GM13977 (cell line): ENCODE measurements around the gene CLPTM1L.
"Not testable (repeated sequence)": the region's sequence is repeated elsewhere in the genome, so short reads cannot be mapped to it uniquely, and the experiment has no call there.

Experiments used
- DNase-seq: peaks from one replicate; pipeline ENCODE4 v3.0.0; 2012; ENCODE audit warnings: low spot score
- in situ Hi-C: fragments of 300-500 bp; cut with MboI; formaldehyde crosslinking; loops from one replicate; pipeline ENCODE4 v1.12.0; 2022; ENCODE audit warnings: low sequenced_read_pairs, low pct_unique_long_range_greater_than_20kb, mixed read lengths, inconsistent platforms; ENCODE audit not compliant: unreplicated experiment
- TF ChIP-seq, protein P1 (sequence below): IDR thresholded peaks from 2 replicates; pipeline ENCODE4 v1.5.1; 2012; ENCODE audit warnings: mild to moderate bottlenecking, control low read depth; ENCODE audit not compliant: insufficient read depth; ENCODE audit errors: extremely low read depth, missing control alignments

CLPTM1L gene

DNA sequence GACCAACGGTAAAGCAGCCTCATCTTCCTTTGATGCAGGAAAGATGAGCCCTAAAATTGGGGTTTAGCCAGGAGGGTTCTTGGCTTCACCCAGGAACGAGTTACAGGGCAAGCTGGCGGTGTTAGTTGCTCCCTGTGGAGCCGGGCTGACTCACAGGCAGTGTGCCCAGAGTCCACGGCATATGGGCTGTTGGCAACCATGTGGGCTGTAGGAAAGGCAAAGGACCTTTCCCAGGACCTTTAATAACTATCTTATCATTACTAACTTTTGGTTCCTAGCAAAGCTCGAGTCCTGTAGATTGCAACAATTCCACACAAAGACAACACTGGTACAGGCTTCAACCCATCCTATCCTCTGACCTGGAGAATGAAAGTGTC lies 29.8 kb upstream of the CLPTM1L start:
- TF ChIP-seq, protein P1, sequence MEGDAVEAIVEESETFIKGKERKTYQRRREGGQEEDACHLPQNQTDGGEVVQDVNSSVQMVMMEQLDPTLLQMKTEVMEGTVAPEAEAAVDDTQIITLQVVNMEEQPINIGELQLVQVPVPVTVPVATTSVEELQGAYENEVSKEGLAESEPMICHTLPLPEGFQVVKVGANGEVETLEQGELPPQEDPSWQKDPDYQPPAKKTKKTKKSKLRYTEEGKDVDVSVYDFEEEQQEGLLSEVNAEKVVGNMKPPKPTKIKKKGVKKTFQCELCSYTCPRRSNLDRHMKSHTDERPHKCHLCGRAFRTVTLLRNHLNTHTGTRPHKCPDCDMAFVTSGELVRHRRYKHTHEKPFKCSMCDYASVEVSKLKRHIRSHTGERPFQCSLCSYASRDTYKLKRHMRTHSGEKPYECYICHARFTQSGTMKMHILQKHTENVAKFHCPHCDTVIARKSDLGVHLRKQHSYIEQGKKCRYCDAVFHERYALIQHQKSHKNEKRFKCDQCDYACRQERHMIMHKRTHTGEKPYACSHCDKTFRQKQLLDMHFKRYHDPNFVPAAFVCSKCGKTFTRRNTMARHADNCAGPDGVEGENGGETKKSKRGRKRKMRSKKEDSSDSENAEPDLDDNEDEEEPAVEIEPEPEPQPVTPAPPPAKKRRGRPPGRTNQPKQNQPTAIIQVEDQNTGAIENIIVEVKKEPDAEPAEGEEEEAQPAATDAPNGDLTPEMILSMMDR, result no peak
- in situ Hi-C loops, result no loop called here
- DNase-seq, result no peak

DNA sequence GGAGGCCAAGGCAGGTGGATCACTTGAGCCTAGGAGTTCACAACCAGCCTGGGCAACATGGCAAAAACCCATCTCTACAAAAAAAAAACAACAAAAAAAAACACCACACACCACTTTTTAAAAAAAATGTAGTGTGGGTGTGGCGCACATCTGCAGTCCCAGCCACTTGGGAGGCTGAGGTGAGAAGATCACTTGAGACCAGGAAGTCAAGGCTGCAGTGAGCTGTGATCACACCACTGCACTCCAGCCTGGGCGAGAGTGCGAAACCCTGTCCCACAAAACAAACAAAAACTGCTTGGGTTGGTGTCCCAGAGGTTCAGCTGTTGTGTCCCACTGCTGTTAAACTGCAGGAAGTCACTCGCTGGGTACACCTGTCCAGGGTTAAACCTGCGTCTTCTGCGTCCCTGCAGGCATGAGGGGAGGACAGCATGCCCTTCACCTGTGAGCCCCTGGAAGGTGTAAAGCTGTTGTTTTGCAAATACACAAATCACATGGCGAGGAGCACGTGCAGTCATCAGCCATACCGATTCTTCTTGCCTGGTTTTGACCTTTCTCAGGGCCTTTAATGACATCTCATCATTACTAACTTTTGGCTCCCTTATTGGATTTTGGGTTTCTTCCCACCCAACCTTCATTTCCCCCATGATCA lies 29.3 kb upstream of the CLPTM1L start:
- in situ Hi-C loops, result no loop called here

DNA sequence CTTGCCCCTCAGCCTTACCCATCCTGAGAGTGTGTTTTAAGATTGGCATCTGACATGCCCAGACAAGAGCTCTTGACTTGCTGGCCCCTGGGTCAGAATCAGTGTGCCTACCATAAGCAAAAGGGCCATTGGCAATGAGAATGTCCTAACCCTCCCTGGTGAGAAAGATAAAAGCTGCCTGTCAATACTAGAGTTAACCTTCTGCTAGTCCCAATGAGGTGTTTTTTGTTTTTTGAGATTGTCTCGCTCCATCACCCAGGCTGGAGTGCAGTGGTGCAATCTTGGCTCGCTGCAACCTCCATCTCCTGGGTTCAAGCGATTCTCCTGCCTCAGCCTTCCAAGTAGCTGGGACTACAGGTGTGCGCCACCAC lies 27.1 kb upstream of the CLPTM1L start:
- in situ Hi-C loops, DNase-seq: not testable (repeated sequence)

More for the DNA sequence above, 29.3 kb upstream of the CLPTM1L start:
- TF ChIP-seq, protein P1, result no peak
- no peak for DNase-seq

DNA sequence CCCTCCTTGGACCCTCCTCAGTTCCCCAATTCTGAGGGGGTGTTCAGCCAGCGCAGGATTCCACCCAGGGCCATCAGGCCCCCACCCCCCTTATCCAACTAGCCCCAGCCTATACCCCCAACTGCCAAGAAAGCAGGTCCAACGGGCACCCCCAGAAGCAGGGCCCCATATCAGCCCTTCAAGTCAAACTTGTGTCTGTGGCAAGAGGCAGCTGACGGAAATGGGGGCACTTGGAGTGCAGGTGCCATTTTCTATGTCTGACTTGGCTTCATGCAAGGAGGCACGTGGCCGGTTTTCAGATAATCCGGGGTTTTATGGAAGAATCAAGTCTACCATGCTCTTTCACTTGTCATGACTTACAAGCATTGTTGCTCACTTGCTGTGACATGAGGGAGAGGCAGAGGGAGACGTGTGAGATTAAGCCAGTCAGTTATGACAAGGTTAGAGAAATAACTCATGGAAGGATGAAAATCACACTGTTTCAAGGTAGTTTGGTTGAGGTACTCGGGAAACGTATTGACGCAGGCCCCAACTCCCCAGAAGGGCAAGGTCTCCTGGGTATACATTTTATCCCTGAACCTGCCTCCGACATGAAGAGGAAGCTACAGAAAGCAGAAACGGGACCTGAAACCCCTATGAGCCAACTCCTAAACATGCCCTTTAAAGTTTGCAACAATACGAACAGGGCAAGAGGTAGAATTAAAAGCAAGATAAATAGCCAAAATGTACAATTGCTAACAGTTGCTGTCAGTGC lies 26.5 kb upstream of the CLPTM1L start:
- TF ChIP-seq, protein P1, result no peak
- no peak for DNase-seq
- in situ Hi-C loops, result no loop called here

DNA sequence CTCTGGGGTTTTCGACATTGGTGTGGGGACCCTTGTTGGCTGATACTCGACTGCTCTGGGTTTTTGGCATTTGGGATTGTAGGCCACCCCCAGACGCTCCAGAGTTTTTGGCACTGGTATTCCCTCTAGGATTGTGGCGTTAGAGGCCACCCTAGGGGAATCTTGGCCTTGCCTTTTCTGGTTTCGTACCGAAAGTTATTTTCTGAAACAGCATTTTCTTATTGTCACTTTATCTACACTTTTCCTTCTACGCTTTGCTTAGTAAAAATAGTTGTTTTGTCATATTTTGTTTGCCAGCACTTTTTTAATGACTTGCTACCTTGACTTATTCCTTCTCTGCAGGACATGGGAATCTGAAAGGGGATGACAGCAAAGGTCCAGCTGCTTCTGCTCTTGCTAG lies 25.1 kb upstream of the CLPTM1L start:
- in situ Hi-C loops, result no loop called here
- TF ChIP-seq, protein P1, result no peak
- DNase-seq, result no peak

DNA sequence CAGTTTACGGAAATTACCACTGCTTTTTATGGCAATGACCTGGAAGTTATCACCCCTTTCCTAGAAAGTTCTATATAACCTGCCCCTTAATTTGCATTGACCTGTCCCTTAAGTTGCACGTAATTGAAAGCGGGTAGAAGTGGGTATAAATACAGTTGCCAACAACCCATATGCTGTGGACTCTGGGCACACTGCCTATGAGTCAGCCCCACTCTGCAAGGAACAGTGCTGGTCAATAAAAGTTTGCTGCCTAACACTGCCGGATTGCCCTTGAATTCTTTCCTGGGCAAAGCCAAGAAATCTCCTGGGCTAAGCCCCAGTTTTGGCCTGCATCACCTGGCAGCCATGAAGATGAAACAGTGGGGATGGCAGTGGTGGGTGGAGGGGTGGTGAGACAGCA lies 23.9 kb upstream of the CLPTM1L start:
- DNase-seq, result no peak
- in situ Hi-C loops, result no loop called here
- TF ChIP-seq, protein P1, result no peak

DNA sequence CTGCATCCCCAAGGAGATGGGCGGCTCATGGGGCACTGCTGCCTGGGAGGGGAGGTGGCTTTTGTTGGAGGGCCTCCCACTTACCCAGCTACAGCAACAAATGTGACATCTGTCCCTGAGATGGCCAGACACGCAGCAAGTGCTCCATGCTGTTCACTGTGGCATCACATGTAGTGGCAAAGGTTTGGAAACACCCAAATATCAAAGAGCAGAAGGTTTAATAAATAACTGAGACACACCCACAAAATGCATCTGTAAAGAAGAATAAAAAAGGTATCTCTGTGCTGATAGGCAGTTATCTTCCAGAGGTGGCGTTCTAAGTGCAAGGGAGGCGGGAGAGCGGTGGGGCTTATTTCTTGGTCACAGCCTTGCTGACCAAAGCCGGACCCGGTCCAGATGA lies 23.3 kb upstream of the CLPTM1L start:
- in situ Hi-C loops, result no loop called here
- DNase-seq, result no peak
- TF ChIP-seq, protein P1, result no peak
